HG03045 (cell line): ENCODE measurements around the gene DDX39B.
"Not testable (repeated sequence)": the region's sequence is repeated elsewhere in the genome, so short reads cannot be mapped to it uniquely, and the experiment has no call there.

Experiments used
- ATAC-seq: cut with Tn5 transposase; IDR thresholded peaks from one replicate; pipeline ENCODE4 v1.9.1; 2021; ENCODE audit warnings: mild to moderate bottlenecking, moderate library complexity; ENCODE audit not compliant: unreplicated experiment

Gene DDX39B

DNA sequence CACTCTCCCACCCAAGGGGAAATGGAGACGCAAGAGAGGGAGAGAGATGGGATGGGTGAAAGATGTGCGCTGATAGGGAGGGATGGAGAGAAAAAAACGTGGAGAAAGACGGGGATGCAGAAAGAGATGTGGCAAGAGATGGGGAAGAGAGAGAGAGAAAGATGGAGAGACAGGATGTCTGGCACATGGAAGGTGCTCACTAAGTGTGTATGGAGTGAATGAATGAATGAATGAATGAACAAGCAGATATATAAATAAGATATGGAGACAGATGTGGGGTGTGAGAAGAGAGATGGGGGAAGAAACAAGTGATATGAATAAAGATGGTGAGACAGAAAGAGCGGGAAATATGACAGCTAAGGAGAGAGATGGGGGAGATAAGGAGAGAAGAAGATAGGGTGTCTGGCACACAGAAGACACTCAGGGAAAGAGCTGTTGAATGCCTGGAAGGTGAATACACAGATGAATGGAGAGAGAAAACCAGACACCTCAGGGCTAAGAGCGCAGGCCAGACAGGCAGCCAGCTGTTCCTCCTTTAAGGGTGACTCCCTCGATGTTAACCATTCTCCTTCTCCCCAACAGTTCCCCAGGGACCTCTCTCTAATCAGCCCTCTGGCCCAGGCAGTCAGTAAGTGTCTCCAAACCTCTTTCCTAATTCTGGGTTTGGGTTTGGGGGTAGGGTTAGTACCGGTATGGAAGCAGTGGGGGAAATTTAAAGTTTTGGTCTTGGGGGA lies 34.3 kb upstream of the DDX39B start:
- no peak for ATAC-seq

DNA sequence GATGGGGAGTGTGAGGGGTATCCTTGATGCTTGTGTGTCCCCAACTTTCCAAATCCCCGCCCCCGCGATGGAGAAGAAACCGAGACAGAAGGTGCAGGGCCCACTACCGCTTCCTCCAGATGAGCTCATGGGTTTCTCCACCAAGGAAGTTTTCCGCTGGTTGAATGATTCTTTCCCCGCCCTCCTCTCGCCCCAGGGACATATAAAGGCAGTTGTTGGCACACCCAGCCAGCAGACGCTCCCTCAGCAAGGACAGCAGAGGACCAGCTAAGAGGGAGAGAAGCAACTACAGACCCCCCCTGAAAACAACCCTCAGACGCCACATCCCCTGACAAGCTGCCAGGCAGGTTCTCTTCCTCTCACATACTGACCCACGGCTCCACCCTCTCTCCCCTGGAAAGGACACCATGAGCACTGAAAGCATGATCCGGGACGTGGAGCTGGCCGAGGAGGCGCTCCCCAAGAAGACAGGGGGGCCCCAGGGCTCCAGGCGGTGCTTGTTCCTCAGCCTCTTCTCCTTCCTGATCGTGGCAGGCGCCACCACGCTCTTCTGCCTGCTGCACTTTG lies 33.6 kb upstream of the DDX39B start, which contains the start of gene TNF:
TNF (plus strand) TSS at position 231 of the 567 bp plus-strand sequence; CDS start at position 408, 177 bp downstream.
- no peak for ATAC-seq

DNA sequence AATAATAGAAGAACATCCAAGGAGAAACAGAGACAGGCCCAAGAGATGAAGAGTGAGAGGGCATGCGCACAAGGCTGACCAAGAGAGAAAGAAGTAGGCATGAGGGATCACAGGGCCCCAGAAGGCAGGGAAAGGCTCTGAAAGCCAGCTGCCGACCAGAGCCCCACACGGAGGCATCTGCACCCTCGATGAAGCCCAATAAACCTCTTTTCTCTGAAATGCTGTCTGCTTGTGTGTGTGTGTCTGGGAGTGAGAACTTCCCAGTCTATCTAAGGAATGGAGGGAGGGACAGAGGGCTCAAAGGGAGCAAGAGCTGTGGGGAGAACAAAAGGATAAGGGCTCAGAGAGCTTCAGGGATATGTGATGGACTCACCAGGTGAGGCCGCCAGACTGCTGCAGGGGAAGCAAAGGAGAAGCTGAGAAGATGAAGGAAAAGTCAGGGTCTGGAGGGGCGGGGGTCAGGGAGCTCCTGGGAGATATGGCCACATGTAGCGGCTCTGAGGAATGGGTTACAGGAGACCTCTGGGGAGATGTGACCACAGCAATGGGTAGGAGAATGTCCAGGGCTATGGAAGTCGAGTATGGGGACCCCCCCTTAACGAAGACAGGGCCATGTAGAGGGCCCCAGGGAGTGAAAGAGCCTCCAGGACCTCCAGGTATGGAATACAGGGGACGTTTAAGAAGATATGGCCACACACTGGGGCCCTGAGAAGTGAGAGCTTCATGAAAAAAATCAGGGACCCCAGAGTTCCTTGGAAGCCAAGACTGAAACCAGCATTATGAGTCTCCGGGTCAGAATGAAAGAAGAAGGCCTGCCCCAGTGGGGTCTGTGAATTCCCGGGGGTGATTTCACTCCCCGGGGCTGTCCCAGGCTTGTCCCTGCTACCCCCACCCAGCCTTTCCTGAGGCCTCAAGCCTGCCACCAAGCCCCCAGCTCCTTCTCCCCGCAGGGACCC lies 32.6 kb upstream of the DDX39B start:
- no peak for ATAC-seq

- no peak for ATAC-seq
Observed at GRCh38 chr6:31573239-31574105, 31.7 kb upstream of the DDX39B start.

GRCh38 chr6:31572041-31572911 lies 30.5 kb upstream of the DDX39B start, which contains the start of gene LTA:
LTA (plus strand) TSS chr6:31572289; CDS start chr6:31572743, 454 bp downstream.
- no peak for ATAC-seq

DNA sequence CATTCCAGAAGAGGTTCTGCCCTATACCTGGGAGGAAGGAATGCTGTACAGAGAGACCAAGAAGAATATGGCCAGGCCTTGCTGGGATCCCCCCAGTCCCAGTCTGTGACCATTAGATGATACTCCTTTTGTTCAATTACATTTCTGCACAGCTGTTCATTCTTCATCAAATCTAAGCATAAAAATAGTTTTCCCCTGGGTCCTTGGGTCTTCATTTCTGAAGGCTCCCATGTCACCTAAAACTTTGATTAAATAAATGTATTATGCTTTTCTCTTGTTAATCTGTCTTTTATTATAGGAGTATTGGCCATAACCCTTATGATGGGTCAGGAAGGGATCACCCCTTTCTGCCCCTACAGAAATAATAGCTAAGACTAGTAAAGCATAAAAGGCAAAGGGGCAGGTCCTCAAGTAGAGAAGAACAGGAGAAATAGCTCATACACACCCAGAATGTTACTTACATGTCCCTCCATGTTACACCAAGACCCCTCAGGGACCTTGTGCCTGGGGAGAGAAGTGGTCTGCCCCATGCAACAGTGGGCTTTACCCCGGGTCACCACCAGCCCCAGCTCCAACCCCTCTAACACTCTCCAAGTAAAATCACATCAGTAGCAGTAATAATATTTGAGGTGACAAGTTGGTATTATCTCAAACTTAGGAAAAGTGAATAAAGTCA lies 28.2 kb upstream of the DDX39B start:
- no peak for ATAC-seq

DNA sequence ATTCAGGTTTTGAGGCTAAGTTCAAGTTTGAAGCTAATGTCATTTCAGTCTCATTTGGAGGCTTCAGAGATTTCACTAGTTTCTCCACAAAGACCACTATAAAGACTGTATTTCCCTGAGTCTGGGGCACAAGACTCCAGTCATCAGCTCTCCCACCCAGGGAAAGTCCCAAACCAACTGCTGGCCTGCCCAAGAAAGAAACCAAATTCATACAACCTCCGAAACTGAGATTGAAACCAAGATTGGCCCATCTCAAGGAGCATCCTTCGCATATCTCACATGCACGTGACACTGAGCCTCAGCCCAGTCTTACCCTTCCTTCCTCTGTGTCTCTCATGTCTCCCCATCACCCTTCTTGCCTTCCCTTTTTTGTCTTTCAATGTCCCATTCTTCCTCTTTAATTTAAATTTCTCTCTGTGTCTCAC lies 26.7 kb upstream of the DDX39B start:
- ATAC-seq = peak; percentile 56

GRCh38 chr6:31567531-31568370 lies 25.9 kb upstream of the DDX39B start:
- ATAC-seq = no peak

- no peak for ATAC-seq
Observed at GRCh38 chr6:31560697-31561058, 18.9 kb upstream of the DDX39B start.

- peak; percentile 61 for ATAC-seq
Observed at GRCh38 chr6:31559958-31560696, 18.3 kb upstream of the DDX39B start.

DNA sequence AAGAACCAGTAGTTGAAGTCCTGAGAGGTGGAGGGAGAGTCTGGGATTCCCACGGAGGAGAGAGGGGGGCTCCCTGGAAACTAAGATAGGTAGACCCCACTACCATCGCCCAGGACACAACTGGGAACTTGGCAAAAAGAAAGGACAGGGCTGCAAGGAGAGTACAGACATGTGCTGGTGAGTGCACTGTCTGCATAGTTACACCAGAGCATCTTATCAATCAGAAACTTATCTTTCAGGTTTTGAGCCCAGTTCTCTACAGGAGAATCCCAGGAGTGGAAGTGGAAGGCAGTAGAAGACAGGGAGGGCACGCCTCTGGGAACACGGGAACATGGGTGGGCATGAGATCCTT lies 17.8 kb upstream of the DDX39B start:
- no peak for ATAC-seq

DNA sequence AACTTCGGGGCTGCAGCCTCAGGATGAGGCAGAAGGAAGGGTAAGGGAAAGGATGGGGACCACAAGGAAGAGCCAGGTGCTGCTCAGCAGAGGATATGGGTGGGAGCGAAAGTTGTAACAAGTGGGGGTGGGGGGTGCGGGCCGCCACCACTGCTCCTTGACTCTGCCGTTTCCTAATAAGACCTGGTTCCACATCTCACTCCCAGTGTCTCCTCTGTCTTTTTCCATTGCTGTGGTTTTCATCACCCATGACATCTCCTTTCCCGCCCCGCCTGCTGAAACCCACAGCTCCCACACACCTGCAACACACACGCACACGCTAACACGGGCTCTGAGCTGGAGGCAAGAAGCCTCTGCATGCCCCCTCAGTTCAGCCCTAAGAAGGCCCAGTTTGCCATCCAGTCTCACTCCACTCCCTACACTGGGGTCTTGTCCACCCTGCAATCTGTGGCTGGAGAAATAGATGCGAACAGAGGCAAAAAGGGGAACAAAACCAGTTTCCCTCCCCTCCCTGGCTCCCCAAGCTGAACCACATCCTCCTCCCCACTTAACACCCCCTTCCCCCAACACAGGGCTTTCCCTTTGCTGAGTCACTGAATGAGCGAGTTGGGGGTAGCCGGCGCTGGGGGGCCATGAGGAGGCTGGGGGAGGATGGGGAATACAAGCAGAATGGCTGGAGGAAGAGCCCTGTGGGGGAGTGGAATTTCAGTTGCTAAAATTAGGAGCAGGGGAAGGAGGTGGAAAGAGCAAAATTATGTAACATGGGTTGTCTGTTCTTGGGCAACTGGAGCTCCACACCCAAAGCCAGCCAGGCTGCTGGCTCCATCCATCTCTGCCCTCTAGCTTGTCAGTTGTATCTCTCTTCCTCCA lies 17.1 kb upstream of the DDX39B start:
- ATAC-seq = no peak

GRCh38 chr6:31558318-31558625 lies 16.5 kb upstream of the DDX39B start:
- no peak for ATAC-seq

- ATAC-seq = no peak
Observed at GRCh38 chr6:31557443-31558317, 15.9 kb upstream of the DDX39B start.

DNA sequence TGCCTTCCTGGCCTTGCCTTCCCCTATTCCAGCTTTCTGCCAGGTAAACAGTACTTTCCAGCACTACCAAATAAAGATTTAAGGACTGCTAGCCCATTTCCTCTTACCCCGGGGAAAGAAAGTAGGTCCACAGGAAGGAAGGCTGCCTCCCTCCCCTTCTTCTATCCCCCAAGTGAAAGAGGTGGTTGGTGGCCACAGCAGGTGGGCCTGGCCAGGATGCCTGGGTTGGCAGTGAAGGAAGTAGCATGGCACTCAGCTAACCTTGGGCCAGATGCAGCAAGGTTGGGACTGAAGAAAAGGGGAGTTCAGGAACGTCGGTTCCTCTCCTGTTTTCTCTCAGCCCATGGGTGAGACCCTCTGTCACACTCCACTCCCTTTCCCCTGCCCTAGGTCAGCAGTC lies 14.5 kb upstream of the DDX39B start:
- ATAC-seq = no peak

DNA sequence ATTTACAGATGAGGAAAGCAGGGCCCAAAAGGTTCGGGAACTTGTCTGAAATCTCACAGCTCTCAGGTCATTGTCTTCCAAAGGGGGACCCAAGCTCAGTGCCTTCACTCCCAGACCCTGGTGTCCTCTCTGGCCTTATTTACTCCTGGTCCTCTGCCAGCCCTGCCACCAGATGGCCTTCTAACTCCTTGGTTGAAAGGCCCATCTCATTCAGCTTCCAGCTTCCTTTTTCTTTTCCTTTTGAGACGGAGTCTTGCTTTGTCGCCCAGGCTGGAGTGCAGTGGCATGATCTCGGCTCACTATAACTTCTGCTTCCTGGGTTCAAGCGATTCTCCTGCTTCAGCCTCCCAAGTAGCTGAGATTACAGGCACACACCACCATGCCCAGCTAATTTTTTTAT lies 9.6 kb upstream of the DDX39B start:
- ATAC-seq = not testable (repeated sequence)
